A549 (cell line): ENCODE results near the gene MDC1. TPM values are rescaled to one million over a fixed set of nuclear protein-coding genes. Genes with fewer than 3 reads are reported as not detected.

Source experiments
- ATAC-seq, 2 experiments: fragments of 200-7000 bp in 1 of 2; fragments of >200 bp in 1 of 2; cut with Nextera tagmentation in 1 of 2; cut with Tn5 transposase in 1 of 2; 3 replicates each; pipeline versions ENCODE4 v1.8.0 to v1.9.1; 2018 to 2020; ENCODE audit warnings: mild to moderate bottlenecking in 1 of 2, moderate library complexity in 1 of 2
- CTCF ChIA-PET: fragments of 300-600 bp; sonication (Branson Sonifier 250); formaldehyde crosslinking; extraction: SDS; loops from one replicate; lab custom pipeline; 2021; ENCODE audit warnings: antibody characterized with exemption, inconsistent platforms; lab: Yijun Ruan, JAX
- POLR2A ChIA-PET: fragments of 350-600 bp; formaldehyde crosslinking; extraction: SDS; loops from one replicate; lab custom pipeline; 2021; ENCODE audit warnings: antibody characterized with exemption, inconsistent platforms; lab: Yijun Ruan, JAX
- DNase-seq, 2 experiments: peaks; one replicate each; pipeline versions ENCODE4 v3.0.0 to v3.0.0-alpha.2; 2011 to 2016; ENCODE audit warnings: low read depth in 1 of 2, low spot score in 1 of 2
- FAIRE-seq: peaks from 2 replicates; lab custom pipeline; 2011; peaks lifted over from hg19 to GRCh38; lab: Jason Lieb, UNC
- H3K27ac ChIP-seq, 2 experiments: fragments of >200 bp; sonication (Bioruptor Twin); formaldehyde crosslinking; 3 replicates each; pipeline ENCODE4 v1.5.1; 2016 to 2017
- H3K4me1 ChIP-seq: fragments of >200 bp; sonication (Bioruptor Twin); formaldehyde crosslinking; 3 replicates; pipeline ENCODE4 v1.6.1; 2016
- H3K4me2 ChIP-seq: fragments of >200 bp; sonication (Bioruptor Twin); formaldehyde crosslinking; 3 replicates; pipeline ENCODE4 v1.6.1; 2016
- H3K4me3 ChIP-seq: fragments of >200 bp; sonication (Bioruptor Twin); formaldehyde crosslinking; 3 replicates; pipeline ENCODE4 v1.5.1; 2016
- H3K9me3 ChIP-seq: fragments of >200 bp; sonication (Bioruptor Twin); formaldehyde crosslinking; 3 replicates; pipeline ENCODE4 v1.6.1; 2016
- BHLHE40 ChIP-seq: IDR thresholded peaks from 2 replicates; pipeline ENCODE4 v1.6.1; 2012; ENCODE audit warnings: low read depth, low read length, inconsistent platforms
- CBX2 ChIP-seq: fragments of 200-600 bp; sonication (generic); IDR thresholded peaks from 2 replicates; pipeline ENCODE4 v1.6.1; 2016; ENCODE audit warnings: low read depth, mild to moderate bottlenecking, borderline replicate concordance
- CEBPB ChIP-seq, 2 experiments: fragments of >200 bp in 1 of 2; sonication (Bioruptor Twin) in 1 of 2; formaldehyde crosslinking in 1 of 2; IDR thresholded peaks; 2 replicates each; pipeline ENCODE4 v1.6.1; 2012 to 2016
- CHD4 ChIP-seq: fragments of 200-600 bp; sonication (generic); IDR thresholded peaks from 2 replicates; pipeline ENCODE4 v1.6.1; 2016; ENCODE audit warnings: antibody characterized with exemption, mild to moderate bottlenecking, borderline replicate concordance
- EHF ChIP-seq: fragments of 250-450 bp; sonication (Bioruptor Pico); IDR thresholded peaks from 2 replicates; pipeline ENCODE4 v1.5.0; 2020; ENCODE audit warnings: mild to moderate bottlenecking
- EP300 ChIP-seq, 2 experiments: fragments of >200 bp; sonication (Bioruptor Twin); formaldehyde crosslinking; IDR thresholded peaks; 2 replicates in 1 of 2; 3 replicates in 1 of 2; pipeline ENCODE4 v1.6.1; 2016 to 2017
- ESRRA ChIP-seq: fragments of 150-350 bp; IDR thresholded peaks from 2 replicates; pipeline ENCODE4 v1.6.1; 2014; ENCODE audit warnings: mild to moderate bottlenecking, low read length, borderline replicate concordance
- FOXS1 ChIP-seq: fragments of 250-450 bp; sonication (Bioruptor Pico); IDR thresholded peaks from 2 replicates; pipeline ENCODE4 v1.5.0; 2020; ENCODE audit warnings: mild to moderate bottlenecking, moderate library complexity
- GATA3 ChIP-seq: IDR thresholded peaks from 2 replicates; pipeline ENCODE4 v1.6.1; 2012; ENCODE audit warnings: borderline replicate concordance
- HEYL ChIP-seq: fragments of 250-450 bp; sonication (Bioruptor Pico); IDR thresholded peaks from 2 replicates; pipeline ENCODE4 v1.8.0; 2021; ENCODE audit warnings: mild to moderate bottlenecking, moderate library complexity
- HOXA7 ChIP-seq: fragments of 250-450 bp; sonication (Bioruptor Pico); IDR thresholded peaks from 2 replicates; pipeline ENCODE4 v1.5.0; 2020; ENCODE audit warnings: mild to moderate bottlenecking, moderate library complexity
- MYC ChIP-seq: IDR thresholded peaks from 2 replicates; pipeline ENCODE4 v1.6.1; 2012; ENCODE audit warnings: mild to moderate bottlenecking, inconsistent platforms, low read length, improper control_type of control experiment, borderline replicate concordance
- NFE2L2 ChIP-seq: fragments of 150-350 bp; conservative IDR thresholded peaks from 2 replicates; pipeline ENCODE4 v1.6.1; 2014; ENCODE audit warnings: low read length
- NPAS2 ChIP-seq: fragments of 250-450 bp; sonication (Bioruptor Pico); IDR thresholded peaks from 2 replicates; pipeline ENCODE4 v1.8.0; 2022; ENCODE audit warnings: mild to moderate bottlenecking, moderate library complexity, borderline replicate concordance
- POLR2A ChIP-seq: IDR thresholded peaks from 2 replicates; pipeline ENCODE4 v1.6.1; 2012; ENCODE audit warnings: mild to moderate bottlenecking, low read length
- RCOR1 ChIP-seq: fragments of 150-350 bp; IDR thresholded peaks from 2 replicates; pipeline ENCODE4 v1.6.1; 2014; ENCODE audit warnings: antibody characterized with exemption, low read length, low read depth
- SMC3 ChIP-seq: fragments of >200 bp; sonication (Bioruptor Twin); formaldehyde crosslinking; IDR thresholded peaks from 3 replicates; pipeline ENCODE4 v1.6.1; 2018; ENCODE audit warnings: inconsistent platforms
- TFCP2L1 ChIP-seq: fragments of 250-450 bp; sonication (Bioruptor Pico); IDR thresholded peaks from 2 replicates; pipeline ENCODE4 v1.5.0; 2021; ENCODE audit warnings: mild to moderate bottlenecking
- TP53 ChIP-seq: fragments of 250-450 bp; sonication (Bioruptor Pico); IDR thresholded peaks from 2 replicates; pipeline ENCODE4 v1.5.0; 2021; ENCODE audit warnings: mild to moderate bottlenecking, moderate library complexity
- ZC3H11A ChIP-seq: fragments of 450-650 bp; IDR thresholded peaks from 2 replicates; pipeline ENCODE4 v1.6.1; 2014; ENCODE audit warnings: antibody characterized with exemption, mild to moderate bottlenecking
- WGBS: methylation state at CpG from one replicate; pipeline ENCODE4 v1.1.6; 2017; ENCODE audit errors: missing lambda C conversion rate; 5-methylcytosine and 5-hydroxymethylcytosine counted together
- polyA plus RNA-seq, 4 experiments: library from polyadenylated mRNA; depleted of rRNA in 3 of 4; stranded (reverse); fragments of >200 nt; fragmentation: RNase III in 1 of 4; extraction: RNeasy Plus Mini Kit Qiagen cat#74134 plus additional on column Dnase treatment in 1 of 4; gene quantifications; 2 replicates in 3 of 4; 3 replicates in 1 of 4; pipeline ENCODE4 v1.2.3, GENCODE V29; 2011 to 2017
- TF ChIP-seq, protein P1 (sequence below): fragments of 250-450 bp; sonication (Bioruptor Pico); IDR thresholded peaks from 2 replicates; pipeline ENCODE4 v1.5.0; 2020; ENCODE audit warnings: low read depth, mild to moderate bottlenecking, moderate library complexity
- TF ChIP-seq, protein P2 (sequence below): fragments of 200-600 bp; sonication (generic); IDR thresholded peaks from 2 replicates; pipeline ENCODE4 v1.6.1; 2016; ENCODE audit warnings: antibody characterized with exemption, mild to moderate bottlenecking, moderate library complexity
- TF ChIP-seq, protein P3 (sequence below): fragments of >200 bp; sonication (Bioruptor Twin); formaldehyde crosslinking; IDR thresholded peaks from 3 replicates; pipeline ENCODE4 v1.6.1; 2016
- TF ChIP-seq, protein P4 (sequence below): fragments of 450-650 bp; IDR thresholded peaks from 2 replicates; pipeline ENCODE4 v1.6.1; 2014; ENCODE audit warnings: antibody characterized with exemption

Gene MDC1
- polyA plus RNA-seq, 2 of the 4 experiments (the other 2 are of a cell fraction) = 8.2 to 16.5 TPM

DNA sequence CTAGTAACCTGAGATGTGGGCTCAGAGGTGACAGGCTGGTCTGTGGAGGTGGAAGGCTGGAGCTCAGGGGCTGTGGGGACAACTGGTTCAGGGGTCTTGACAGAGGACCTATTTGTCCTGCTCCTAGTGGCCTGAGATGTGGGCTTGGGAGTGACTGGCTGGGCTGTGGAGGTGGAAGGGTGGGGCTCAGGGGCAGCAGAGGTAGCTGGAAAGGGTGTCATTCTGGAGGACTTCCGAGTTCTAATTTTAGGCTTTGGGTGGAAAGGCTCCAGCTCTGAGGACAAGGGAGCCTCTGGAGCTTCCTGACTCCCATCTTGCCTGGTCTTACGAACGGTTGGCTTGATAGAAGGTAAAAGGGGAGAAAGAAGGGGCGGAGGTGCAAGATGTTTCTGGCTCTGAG is 11.5 kb downstream of the MDC1 start:
- TF ChIP-seq MYC (no peak), ZC3H11A (no peak), GATA3 (no peak), NPAS2 (CRISPR knock-in tag) (no peak), ESRRA (no peak), CBX2 (no peak), CHD4 (no peak)
- TF ChIP-seq, protein P1, sequence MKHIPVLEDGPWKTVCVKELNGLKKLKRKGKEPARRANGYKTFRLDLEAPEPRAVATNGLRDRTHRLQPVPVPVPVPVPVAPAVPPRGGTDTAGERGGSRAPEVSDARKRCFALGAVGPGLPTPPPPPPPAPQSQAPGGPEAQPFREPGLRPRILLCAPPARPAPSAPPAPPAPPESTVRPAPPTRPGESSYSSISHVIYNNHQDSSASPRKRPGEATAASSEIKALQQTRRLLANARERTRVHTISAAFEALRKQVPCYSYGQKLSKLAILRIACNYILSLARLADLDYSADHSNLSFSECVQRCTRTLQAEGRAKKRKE (CRISPR knock-in tag) = no peak
- TF ChIP-seq, protein P2, sequence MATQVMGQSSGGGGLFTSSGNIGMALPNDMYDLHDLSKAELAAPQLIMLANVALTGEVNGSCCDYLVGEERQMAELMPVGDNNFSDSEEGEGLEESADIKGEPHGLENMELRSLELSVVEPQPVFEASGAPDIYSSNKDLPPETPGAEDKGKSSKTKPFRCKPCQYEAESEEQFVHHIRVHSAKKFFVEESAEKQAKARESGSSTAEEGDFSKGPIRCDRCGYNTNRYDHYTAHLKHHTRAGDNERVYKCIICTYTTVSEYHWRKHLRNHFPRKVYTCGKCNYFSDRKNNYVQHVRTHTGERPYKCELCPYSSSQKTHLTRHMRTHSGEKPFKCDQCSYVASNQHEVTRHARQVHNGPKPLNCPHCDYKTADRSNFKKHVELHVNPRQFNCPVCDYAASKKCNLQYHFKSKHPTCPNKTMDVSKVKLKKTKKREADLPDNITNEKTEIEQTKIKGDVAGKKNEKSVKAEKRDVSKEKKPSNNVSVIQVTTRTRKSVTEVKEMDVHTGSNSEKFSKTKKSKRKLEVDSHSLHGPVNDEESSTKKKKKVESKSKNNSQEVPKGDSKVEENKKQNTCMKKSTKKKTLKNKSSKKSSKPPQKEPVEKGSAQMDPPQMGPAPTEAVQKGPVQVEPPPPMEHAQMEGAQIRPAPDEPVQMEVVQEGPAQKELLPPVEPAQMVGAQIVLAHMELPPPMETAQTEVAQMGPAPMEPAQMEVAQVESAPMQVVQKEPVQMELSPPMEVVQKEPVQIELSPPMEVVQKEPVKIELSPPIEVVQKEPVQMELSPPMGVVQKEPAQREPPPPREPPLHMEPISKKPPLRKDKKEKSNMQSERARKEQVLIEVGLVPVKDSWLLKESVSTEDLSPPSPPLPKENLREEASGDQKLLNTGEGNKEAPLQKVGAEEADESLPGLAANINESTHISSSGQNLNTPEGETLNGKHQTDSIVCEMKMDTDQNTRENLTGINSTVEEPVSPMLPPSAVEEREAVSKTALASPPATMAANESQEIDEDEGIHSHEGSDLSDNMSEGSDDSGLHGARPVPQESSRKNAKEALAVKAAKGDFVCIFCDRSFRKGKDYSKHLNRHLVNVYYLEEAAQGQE = no peak
- no peak for ATAC-seq
- DNase-seq = no peak
- H3K4me2 ChIP-seq = no peak overlapping the region
- H3K4me1 ChIP-seq = peaks cover 37% of the 10 kb centered on the region
- ChIA-PET CTCF (interaction anchor here (1.0 to 3.1 kb wide), 4 partner anchors 12 to 27 kb away, joined by 3 to 17 read pairs (median 8); partner anchors contain the start of gene MDC1), POLR2A (no interaction called here)
- H3K9me3 ChIP-seq = no peaks in the 10 kb centered on the region
- 91% methylated on average over 4 of the region's 4 CpGs for WGBS
- no peak overlapping the region for H3K4me3 ChIP-seq
- 0 out of 6 replicates have a peak overlapping the region, but pooled peaks of 1 of the 2 experiments have one; percentile 28 for H3K27ac ChIP-seq
- no peak for FAIRE-seq

DNA sequence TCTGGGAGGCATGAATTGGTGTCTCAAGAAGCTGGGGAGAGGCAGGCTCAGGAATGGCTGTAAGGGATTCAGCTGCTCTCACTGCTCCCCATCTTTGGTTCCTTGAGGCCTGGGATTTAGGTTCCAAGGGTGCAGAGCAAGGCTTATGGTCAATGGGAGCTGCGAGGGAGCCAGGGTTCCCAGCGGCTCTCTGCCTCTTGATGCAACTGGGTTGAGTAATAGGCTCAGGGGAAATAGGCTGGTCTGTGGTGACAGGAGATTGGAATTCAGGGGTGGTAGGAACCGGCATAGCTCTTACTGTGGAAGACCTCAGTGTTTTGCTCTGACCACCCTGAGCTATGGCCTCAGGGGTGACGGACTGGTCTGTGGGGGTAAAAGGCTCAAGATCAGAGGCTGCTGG is 13.3 kb downstream of the MDC1 start:
- FAIRE-seq = no peak
- POLR2A ChIA-PET = interaction anchor here (0.7 kb wide), 1 partner anchor 16 kb away, joined by 3 read pairs; no protein-coding TSS in a partner anchor
- ATAC-seq = no peak

DNA sequence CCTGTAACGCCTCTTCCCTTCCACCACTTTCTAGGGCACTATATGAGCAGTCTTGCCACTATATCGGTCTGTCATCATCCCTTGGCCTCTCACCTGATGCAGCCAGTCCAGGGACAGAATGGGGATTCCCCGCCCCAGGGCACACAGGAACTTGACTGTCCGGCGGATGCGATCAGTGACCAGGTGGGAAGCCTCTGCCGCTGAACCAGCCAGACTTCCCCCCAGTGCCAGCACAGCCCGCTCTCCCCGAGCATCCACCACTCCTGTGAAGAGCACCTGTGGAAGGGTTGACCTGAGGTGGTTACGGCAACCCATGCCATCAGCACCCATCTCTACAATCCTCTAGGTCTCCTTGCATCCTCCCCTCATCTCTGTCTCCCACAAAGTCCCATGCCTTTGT is 14.1 kb downstream of the MDC1 start:
- H3K9me3 ChIP-seq = no peaks in the 10 kb centered on the region
- no peak for TF ChIP-seq TP53
- TF ChIP-seq, protein P3, sequence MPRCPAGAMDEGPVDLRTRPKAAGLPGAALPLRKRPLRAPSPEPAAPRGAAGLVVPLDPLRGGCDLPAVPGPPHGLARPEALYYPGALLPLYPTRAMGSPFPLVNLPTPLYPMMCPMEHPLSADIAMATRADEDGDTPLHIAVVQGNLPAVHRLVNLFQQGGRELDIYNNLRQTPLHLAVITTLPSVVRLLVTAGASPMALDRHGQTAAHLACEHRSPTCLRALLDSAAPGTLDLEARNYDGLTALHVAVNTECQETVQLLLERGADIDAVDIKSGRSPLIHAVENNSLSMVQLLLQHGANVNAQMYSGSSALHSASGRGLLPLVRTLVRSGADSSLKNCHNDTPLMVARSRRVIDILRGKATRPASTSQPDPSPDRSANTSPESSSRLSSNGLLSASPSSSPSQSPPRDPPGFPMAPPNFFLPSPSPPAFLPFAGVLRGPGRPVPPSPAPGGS = no peak
- TF ChIP-seq HEYL (CRISPR knock-in tag) = no peak
- no peak for TF ChIP-seq FOXS1 (CRISPR knock-in tag)
- TF ChIP-seq, protein P4, sequence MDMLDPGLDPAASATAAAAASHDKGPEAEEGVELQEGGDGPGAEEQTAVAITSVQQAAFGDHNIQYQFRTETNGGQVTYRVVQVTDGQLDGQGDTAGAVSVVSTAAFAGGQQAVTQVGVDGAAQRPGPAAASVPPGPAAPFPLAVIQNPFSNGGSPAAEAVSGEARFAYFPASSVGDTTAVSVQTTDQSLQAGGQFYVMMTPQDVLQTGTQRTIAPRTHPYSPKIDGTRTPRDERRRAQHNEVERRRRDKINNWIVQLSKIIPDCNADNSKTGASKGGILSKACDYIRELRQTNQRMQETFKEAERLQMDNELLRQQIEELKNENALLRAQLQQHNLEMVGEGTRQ = no peak
- no peak for TF ChIP-seq HOXA7
- TF ChIP-seq TFCP2L1 = no peak
- no peak for TF ChIP-seq SMC3
- TF ChIP-seq, protein P2 = no peak

More for the DNA sequence above, 13.3 kb downstream of the MDC1 start:
- H3K4me3 ChIP-seq = no peak overlapping the region
- no peak overlapping the region for H3K4me2 ChIP-seq
- WGBS = 96% methylated on average over 2 of the region's 4 CpGs
- H3K4me1 ChIP-seq = peaks cover 23% of the 10 kb centered on the region
- TF ChIP-seq NFE2L2 (no peak), POLR2A (no peak), EHF (CRISPR knock-in tag) (no peak), CEBPB (IDR thresholded peaks at IDR 0.05) (no peak), RCOR1 (no peak), MYC (no peak), BHLHE40 (no peak), EP300 (IDR thresholded peaks at IDR 0.05) (no peak)
- TF ChIP-seq, protein P3 = no peak
- TF ChIP-seq, all 56 proteins: peak for 0
- CTCF ChIA-PET = interaction anchor here (0.6 to 2.3 kb wide), 7 partner anchors 13 to 162 kb away, joined by 3 to 13 read pairs (median 3); partner anchors contain the start of genes DHX16 and MDC1
- no peak for DNase-seq
- Histone ChIP-seq H3K27ac (no peak overlapping the region), H3K9me3 (no peaks in the 10 kb centered on the region)

More for the DNA sequence above, 14.1 kb downstream of the MDC1 start:
- DNase-seq (no peak), FAIRE-seq (no peak), ATAC-seq (no peak)
- H3K27ac ChIP-seq = no peak overlapping the region
- POLR2A ChIA-PET = no interaction called here
- WGBS = 97% methylated on average over 4 of the region's 10 CpGs
- H3K4me2 ChIP-seq = no peak overlapping the region
- H3K4me3 ChIP-seq = no peak overlapping the region
- CTCF ChIA-PET = interaction anchor here (1.1 to 1.2 kb wide), 2 partner anchors 24 to 30 kb away, joined by 3 to 7 read pairs; partner anchors contain the start of gene DHX16
- H3K4me1 ChIP-seq = peaks cover 16% of the 10 kb centered on the region
